ENCODE data around the gene ANKRD40.
"Not testable (repeated sequence)": the region's sequence is repeated elsewhere in the genome, so short reads cannot be mapped to it uniquely, and the experiment has no call there.

ANKRD40 gene

GRCh38 chr17:50707289-50708049 lies at the start of gene ANKRD40:
Gene ANKRD40, minus strand, starts transcription at chr17:50707914. Its CDS starts 260 bp downstream, at chr17:50707654.
- DNase-seq, result peak; percentile 78 to 96

GRCh38 chr17:50754521-50754920 lies 46.8 kb upstream of the ANKRD40 start:
- no peak for DNase-seq

GRCh38 chr17:50749245-50749644 lies 41.5 kb upstream of the ANKRD40 start:
- no peak for DNase-seq

GRCh38 chr17:50745631-50746030 lies 37.9 kb upstream of the ANKRD40 start:
- no peak for DNase-seq

- DNase-seq, result no peak
Measured at GRCh38 chr17:50739098-50739497, 31.4 kb upstream of the ANKRD40 start.

GRCh38 chr17:50737118-50737698 lies 29.5 kb upstream of the ANKRD40 start:
- no peak for DNase-seq

GRCh38 chr17:50735287-50735686 lies 27.6 kb upstream of the ANKRD40 start:
- DNase-seq, result no peak

- no peak for DNase-seq
Measured at GRCh38 chr17:50731575-50732460, 24.1 kb upstream of the ANKRD40 start.

GRCh38 chr17:50728881-50729765 lies 21.4 kb upstream of the ANKRD40 start:
- DNase-seq, result no peak

GRCh38 chr17:50728112-50728429 lies 20.4 kb upstream of the ANKRD40 start:
- no peak for DNase-seq

GRCh38 chr17:50725769-50726655 lies 18.3 kb upstream of the ANKRD40 start:
- DNase-seq, result no peak

GRCh38 chr17:50724622-50725021 lies 16.9 kb upstream of the ANKRD40 start:
- DNase-seq, result not testable (repeated sequence)

GRCh38 chr17:50722746-50723145 lies 15.0 kb upstream of the ANKRD40 start:
- no peak for DNase-seq

GRCh38 chr17:50721194-50722010 lies 13.7 kb upstream of the ANKRD40 start:
- DNase-seq, result peak; percentile 21 to 55

- DNase-seq, result peak in 1 of 2 experiments; percentile 56
Measured at GRCh38 chr17:50719924-50720794, 12.4 kb upstream of the ANKRD40 start.

GRCh38 chr17:50719144-50719923 lies 11.6 kb upstream of the ANKRD40 start, which contains the start of gene LUC7L3:
Gene LUC7L3, plus strand, starts transcription at chr17:50719603. Its CDS starts 130 bp downstream, at chr17:50719733.
- peak; percentile 91 to 98 for DNase-seq

GRCh38 chr17:50715471-50715870 lies 7.8 kb upstream of the ANKRD40 start:
- no peak for DNase-seq

- no peak for DNase-seq
Measured at GRCh38 chr17:50712641-50713040, 4.9 kb upstream of the ANKRD40 start.

GRCh38 chr17:50710650-50711049 lies 2.9 kb upstream of the ANKRD40 start:
- DNase-seq, result no peak

Measured in NCI-H526 (cell line).